ENCODE measurements around the gene IGF1. TPM values are rescaled to one million over a fixed set of nuclear protein-coding genes. Genes with fewer than 3 reads are reported as not detected.

IGF1 gene
- total RNA-seq, 1 experiment from 2014 or later = 0.42 TPM

- intact Hi-C loops (cut with micrococcal nuclease) = no loop called here
- no peaks in the 10 kb centered on the region for H3K36me3 ChIP-seq (ENCODE audit: control insufficient read depth in 1 of 2, insufficient read depth in 2 of 2, low read length in 2 of 2)
- TF ChIP-seq EZH2 (IDR thresholded peaks at IDR 0.05) (no peak), RAD21 (IDR thresholded peaks at IDR 0.05; ENCODE audit: low read depth) (no peak), POLR2AphosphoS5 (IDR thresholded peaks at IDR 0.05; ENCODE audit: low read depth, low read length) (no peak), ZBTB33 (IDR thresholded peaks at IDR 0.05; ENCODE audit: extremely low read depth, insufficient replicate concordance, low read length) (no peak), SRF (IDR thresholded peaks at IDR 0.05; ENCODE audit: low read depth) (no peak), SP1 (IDR thresholded peaks at IDR 0.05; ENCODE audit: low read depth) (no peak), YY1 (IDR thresholded peaks at IDR 0.05; ENCODE audit: extremely low read depth, insufficient replicate concordance, low read depth, low read length) (no peak), CEBPB (IDR thresholded peaks at IDR 0.05; ENCODE audit: low read depth) (no peak), POLR2A (IDR thresholded peaks at IDR 0.05; ENCODE audit: borderline replicate concordance, extremely low read depth, insufficient read depth, insufficient read length) (no peak)
- H3K4me1 ChIP-seq (ENCODE audit: control insufficient read depth in 1 of 2, insufficient read depth in 2 of 2, low read length in 2 of 2) = no peaks in the 10 kb centered on the region
- H3K9me3 ChIP-seq (ENCODE audit: control insufficient read depth in 1 of 2, insufficient read depth in 1 of 2, low read depth in 1 of 2, low read length in 2 of 2) = no peaks in the 10 kb centered on the region
- H3K79me2 ChIP-seq (ENCODE audit: insufficient read depth, low read length) = no peaks in the 10 kb centered on the region
- no peak overlapping the region for H3K4me3 ChIP-seq (replicated peaks in 1 of 2; ENCODE audit: low read depth in 1 of 2, low read length in 2 of 2)
- H3K4me2 ChIP-seq (ENCODE audit: low read length) = no peak overlapping the region
- ChIA-PET CTCF (no interaction called here), POLR2A (no interaction called here), RAD21 (ENCODE audit: low non-redundant PET in 1 of 2, low total read pairs in 2 of 2, uncharacterized antibody in 2 of 2, unreplicated experiment in 2 of 2) (no interaction called here)
- no TSS peak for BruUV-seq (replicated peaks)
- ATAC-seq (no peak), DNase-seq (ENCODE audit: low read depth, low spot score) (no peak)
- no peak overlapping the region for H3K9ac ChIP-seq (ENCODE audit: low read length)
- H3K9me2 ChIP-seq (ENCODE audit: insufficient read depth) = no peaks in the 10 kb centered on the region
- H2AFZ ChIP-seq (ENCODE audit: low read depth, low read length, poor library complexity, severe bottlenecking) = no peak overlapping the region
- no peaks in the 10 kb centered on the region for H4K20me1 ChIP-seq (ENCODE audit: insufficient read depth)
- no peaks in the 10 kb centered on the region for H3K27me3 ChIP-seq (ENCODE audit: insufficient read depth, low read length)
- no peak overlapping the region for H3K27ac ChIP-seq (ENCODE audit: low read depth, low read length)
These were observed 29.7 kb upstream of the IGF1 start for GRCh38 chr12:102510031-102510430.

GRCh38 chr12:102509123-102509626 lies 28.8 kb upstream of the IGF1 start:
- no TSS peak for BruUV-seq (replicated peaks)
- no peaks in the 10 kb centered on the region for H3K79me2 ChIP-seq (ENCODE audit: insufficient read depth, low read length)
- TF ChIP-seq EZH2phosphoT487 (IDR thresholded peaks at IDR 0.05; ENCODE audit: borderline replicate concordance) (no peak), CTCF (IDR thresholded peaks at IDR 0.05 in 2 of 3, conservative IDR thresholded peaks at IDR 0.05 in 1 of 3; ENCODE audit: borderline replicate concordance in 1 of 3, insufficient read depth in 1 of 3, low read depth in 2 of 3, low read length in 2 of 3) (no peak), SRF (IDR thresholded peaks at IDR 0.05; ENCODE audit: low read depth) (no peak), RAD21 (IDR thresholded peaks at IDR 0.05; ENCODE audit: low read depth) (no peak)
- H3K36me3 ChIP-seq (ENCODE audit: control insufficient read depth in 1 of 2, insufficient read depth in 2 of 2, low read length in 2 of 2) = no peaks in the 10 kb centered on the region
- H4K20me1 ChIP-seq (ENCODE audit: insufficient read depth) = no peaks in the 10 kb centered on the region
- H3K27me3 ChIP-seq (ENCODE audit: insufficient read depth, low read length) = no peaks in the 10 kb centered on the region
- no peaks in the 10 kb centered on the region for H3K9me2 ChIP-seq (ENCODE audit: insufficient read depth)
- POLR2A ChIA-PET = no interaction called here
- DNase-seq (ENCODE audit: low read depth, low spot score) (no peak), ATAC-seq (no peak)
- RAD21 ChIA-PET (ENCODE audit: low non-redundant PET in 1 of 2, low total read pairs in 2 of 2, uncharacterized antibody in 2 of 2, unreplicated experiment in 2 of 2) = no interaction called here
- no peaks in the 10 kb centered on the region for H3K4me1 ChIP-seq (ENCODE audit: control insufficient read depth in 1 of 2, insufficient read depth in 2 of 2, low read length in 2 of 2)
- no peaks in the 10 kb centered on the region for H3K9me3 ChIP-seq (ENCODE audit: control insufficient read depth in 1 of 2, insufficient read depth in 1 of 2, low read depth in 1 of 2, low read length in 2 of 2)
- H3K4me3 ChIP-seq (replicated peaks in 1 of 2; ENCODE audit: low read depth in 1 of 2, low read length in 2 of 2) = no peak overlapping the region
- no peak overlapping the region for H3K9ac ChIP-seq (ENCODE audit: low read length)
- no peak overlapping the region for H2AFZ ChIP-seq (ENCODE audit: low read depth, low read length, poor library complexity, severe bottlenecking)
- no peak overlapping the region for H3K27ac ChIP-seq (ENCODE audit: low read depth, low read length)
- intact Hi-C loops (cut with micrococcal nuclease) = no loop called here
- CTCF ChIA-PET = no interaction called here
- H3K4me2 ChIP-seq (ENCODE audit: low read length) = no peak overlapping the region
